ENCODE results near the gene RNF207.

DNA sequence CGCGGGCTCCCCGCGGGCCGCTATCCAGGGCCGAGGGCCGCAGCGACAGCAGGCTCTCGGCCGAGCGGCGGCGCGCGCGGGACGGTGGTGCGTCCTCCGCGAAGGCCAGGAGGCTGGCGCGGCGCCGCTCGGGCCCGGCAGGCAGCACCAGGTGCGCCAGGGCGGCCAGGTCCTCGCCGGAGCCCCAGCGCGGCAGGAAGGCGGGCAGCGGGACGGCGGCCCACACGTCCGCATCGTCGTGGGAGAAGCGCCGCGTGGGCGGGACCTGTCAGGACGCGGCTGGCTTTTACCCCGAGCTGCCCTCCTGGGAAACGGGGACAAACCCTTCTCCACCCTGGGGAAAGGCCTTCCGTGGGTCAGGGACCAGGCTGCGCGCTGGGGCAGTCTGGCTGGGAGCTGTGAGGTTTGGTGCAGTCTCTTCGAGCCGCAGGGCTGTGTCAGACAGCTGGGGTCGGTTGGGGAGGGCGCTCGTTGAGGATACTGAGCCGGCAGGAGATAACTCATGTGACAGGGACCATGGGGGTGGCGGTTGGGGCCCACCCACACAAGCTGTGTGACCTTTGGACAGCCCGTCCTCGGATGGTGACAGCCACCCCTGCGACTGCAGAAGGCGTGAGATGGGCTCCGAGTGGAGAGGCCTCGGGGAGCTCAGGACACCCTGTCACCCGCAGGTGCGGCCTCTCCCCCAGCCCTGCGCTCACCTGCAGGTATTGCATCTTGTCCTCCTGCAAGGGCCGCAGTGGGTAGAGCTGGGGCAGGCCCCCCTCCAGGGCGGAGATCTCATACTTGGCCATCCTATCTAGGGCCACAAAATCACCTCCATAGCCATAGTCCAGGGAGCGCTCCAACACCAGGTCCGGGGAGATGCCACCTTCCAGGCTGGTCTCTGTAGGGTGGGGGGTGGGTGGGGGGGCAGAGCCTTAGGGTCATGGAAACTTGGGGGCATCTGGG lies 44.1 kb downstream of the RNF207 start:
- TF ChIP-seq EZH2 (IDR thresholded peaks at IDR 0.05; ENCODE audit: borderline replicate concordance, insufficient read depth, low read length, poor library complexity, severe bottlenecking) (no peak), POLR2AphosphoS5 (IDR thresholded peaks at IDR 0.05) (peak; percentile 8), SMC3 (conservative IDR thresholded peaks at IDR 0.05; ENCODE audit: poor library complexity) (no peak)
- TF ChIP-seq, protein P1, sequence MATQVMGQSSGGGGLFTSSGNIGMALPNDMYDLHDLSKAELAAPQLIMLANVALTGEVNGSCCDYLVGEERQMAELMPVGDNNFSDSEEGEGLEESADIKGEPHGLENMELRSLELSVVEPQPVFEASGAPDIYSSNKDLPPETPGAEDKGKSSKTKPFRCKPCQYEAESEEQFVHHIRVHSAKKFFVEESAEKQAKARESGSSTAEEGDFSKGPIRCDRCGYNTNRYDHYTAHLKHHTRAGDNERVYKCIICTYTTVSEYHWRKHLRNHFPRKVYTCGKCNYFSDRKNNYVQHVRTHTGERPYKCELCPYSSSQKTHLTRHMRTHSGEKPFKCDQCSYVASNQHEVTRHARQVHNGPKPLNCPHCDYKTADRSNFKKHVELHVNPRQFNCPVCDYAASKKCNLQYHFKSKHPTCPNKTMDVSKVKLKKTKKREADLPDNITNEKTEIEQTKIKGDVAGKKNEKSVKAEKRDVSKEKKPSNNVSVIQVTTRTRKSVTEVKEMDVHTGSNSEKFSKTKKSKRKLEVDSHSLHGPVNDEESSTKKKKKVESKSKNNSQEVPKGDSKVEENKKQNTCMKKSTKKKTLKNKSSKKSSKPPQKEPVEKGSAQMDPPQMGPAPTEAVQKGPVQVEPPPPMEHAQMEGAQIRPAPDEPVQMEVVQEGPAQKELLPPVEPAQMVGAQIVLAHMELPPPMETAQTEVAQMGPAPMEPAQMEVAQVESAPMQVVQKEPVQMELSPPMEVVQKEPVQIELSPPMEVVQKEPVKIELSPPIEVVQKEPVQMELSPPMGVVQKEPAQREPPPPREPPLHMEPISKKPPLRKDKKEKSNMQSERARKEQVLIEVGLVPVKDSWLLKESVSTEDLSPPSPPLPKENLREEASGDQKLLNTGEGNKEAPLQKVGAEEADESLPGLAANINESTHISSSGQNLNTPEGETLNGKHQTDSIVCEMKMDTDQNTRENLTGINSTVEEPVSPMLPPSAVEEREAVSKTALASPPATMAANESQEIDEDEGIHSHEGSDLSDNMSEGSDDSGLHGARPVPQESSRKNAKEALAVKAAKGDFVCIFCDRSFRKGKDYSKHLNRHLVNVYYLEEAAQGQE (IDR thresholded peaks at IDR 0.05; ENCODE audit: borderline replicate concordance) = no peak
- TF ChIP-seq, protein P2, sequence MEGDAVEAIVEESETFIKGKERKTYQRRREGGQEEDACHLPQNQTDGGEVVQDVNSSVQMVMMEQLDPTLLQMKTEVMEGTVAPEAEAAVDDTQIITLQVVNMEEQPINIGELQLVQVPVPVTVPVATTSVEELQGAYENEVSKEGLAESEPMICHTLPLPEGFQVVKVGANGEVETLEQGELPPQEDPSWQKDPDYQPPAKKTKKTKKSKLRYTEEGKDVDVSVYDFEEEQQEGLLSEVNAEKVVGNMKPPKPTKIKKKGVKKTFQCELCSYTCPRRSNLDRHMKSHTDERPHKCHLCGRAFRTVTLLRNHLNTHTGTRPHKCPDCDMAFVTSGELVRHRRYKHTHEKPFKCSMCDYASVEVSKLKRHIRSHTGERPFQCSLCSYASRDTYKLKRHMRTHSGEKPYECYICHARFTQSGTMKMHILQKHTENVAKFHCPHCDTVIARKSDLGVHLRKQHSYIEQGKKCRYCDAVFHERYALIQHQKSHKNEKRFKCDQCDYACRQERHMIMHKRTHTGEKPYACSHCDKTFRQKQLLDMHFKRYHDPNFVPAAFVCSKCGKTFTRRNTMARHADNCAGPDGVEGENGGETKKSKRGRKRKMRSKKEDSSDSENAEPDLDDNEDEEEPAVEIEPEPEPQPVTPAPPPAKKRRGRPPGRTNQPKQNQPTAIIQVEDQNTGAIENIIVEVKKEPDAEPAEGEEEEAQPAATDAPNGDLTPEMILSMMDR (IDR thresholded peaks at IDR 0.05; ENCODE audit: poor library complexity, severe bottlenecking) = no peak
